K562 (cell line): ENCODE measurements around the gene ZNF385C.

Source experiments
- BRF1 ChIP-seq: IDR thresholded peaks from 3 replicates; pipeline ENCODE4 v1.6.1; 2011; ENCODE audit warnings: borderline replicate concordance, mild to moderate bottlenecking; ENCODE audit not compliant: insufficient read length; ENCODE audit errors: extremely low read depth
- ETV5 ChIP-seq: sonication (generic); formaldehyde crosslinking; IDR thresholded peaks from 2 replicates; pipeline ENCODE4 v1.4.0; 2020; ENCODE audit warnings: low read depth, mild to moderate bottlenecking, missing genetic modification reagents
- GABPA ChIP-seq: fragments of 200-800 bp; sonication (Bioruptor generic); conservative IDR thresholded peaks from 2 replicates; pipeline ENCODE4 v1.6.1; 2016; ENCODE audit warnings: low read depth, missing genetic modification characterization, missing compliant biosample characterization
- NR3C1 ChIP-seq: sonication (generic); formaldehyde crosslinking; IDR thresholded peaks from 2 replicates; pipeline ENCODE4 v1.8.1; 2022; ENCODE audit warnings: missing genetic modification reagents
- SNIP1 ChIP-seq: fragments of 450-650 bp; IDR thresholded peaks from 2 replicates; pipeline ENCODE4 v1.7.1; 2017; ENCODE audit warnings: low read depth, mild to moderate bottlenecking
- TCF7 ChIP-seq: sonication (generic); IDR thresholded peaks from 2 replicates; pipeline ENCODE4 v1.6.1; 2016; ENCODE audit warnings: antibody characterized with exemption, borderline replicate concordance
- TF ChIP-seq, protein P1 (sequence below): fragments of 150-350 bp; conservative IDR thresholded peaks from 2 replicates; pipeline ENCODE4 v1.6.1; 2014; ENCODE audit warnings: low read length

- TF ChIP-seq NR3C1 (CRISPR knock-in tag) (no peak), BRF1 (no peak), GABPA (tag) (no peak), ETV5 (CRISPR knock-in tag) (no peak), TCF7 (no peak), SNIP1 (no peak)
- TF ChIP-seq, protein P1, sequence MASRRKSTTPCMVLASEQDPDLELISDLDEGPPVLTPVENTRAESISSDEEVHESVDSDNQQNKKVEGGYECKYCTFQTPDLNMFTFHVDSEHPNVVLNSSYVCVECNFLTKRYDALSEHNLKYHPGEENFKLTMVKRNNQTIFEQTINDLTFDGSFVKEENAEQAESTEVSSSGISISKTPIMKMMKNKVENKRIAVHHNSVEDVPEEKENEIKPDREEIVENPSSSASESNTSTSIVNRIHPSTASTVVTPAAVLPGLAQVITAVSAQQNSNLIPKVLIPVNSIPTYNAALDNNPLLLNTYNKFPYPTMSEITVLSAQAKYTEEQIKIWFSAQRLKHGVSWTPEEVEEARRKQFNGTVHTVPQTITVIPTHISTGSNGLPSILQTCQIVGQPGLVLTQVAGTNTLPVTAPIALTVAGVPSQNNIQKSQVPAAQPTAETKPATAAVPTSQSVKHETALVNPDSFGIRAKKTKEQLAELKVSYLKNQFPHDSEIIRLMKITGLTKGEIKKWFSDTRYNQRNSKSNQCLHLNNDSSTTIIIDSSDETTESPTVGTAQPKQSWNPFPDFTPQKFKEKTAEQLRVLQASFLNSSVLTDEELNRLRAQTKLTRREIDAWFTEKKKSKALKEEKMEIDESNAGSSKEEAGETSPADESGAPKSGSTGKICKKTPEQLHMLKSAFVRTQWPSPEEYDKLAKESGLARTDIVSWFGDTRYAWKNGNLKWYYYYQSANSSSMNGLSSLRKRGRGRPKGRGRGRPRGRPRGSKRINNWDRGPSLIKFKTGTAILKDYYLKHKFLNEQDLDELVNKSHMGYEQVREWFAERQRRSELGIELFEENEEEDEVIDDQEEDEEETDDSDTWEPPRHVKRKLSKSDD: no peak
Observed at GRCh38 chr17:42065201-42065600, 33.1 kb downstream of the ZNF385C start.
